ENCODE data around the gene PTGDS.

- TF ChIP-seq CTCF (IDR thresholded peaks at IDR 0.05) = peak; percentile 73
- no peak for TF ChIP-seq ZFX (IDR thresholded peaks at IDR 0.05; ENCODE audit: borderline replicate concordance)
Measured at GRCh38 chr9:137028263-137029057, 51.2 kb downstream of the PTGDS start.
